Endodermal cell (in vitro differentiated cells): ENCODE results near the gene SDK2. TPM values are rescaled to one million over a fixed set of nuclear protein-coding genes. Genes with fewer than 3 reads are reported as not detected.

Source experiments
- DNase-seq: peaks from one replicate; pipeline ENCODE4 v3.0.0-alpha.2; 2017
- H3K27ac ChIP-seq: 2 replicates; pipeline ENCODE4 v1.5.1; 2013; ENCODE audit warnings: mild to moderate bottlenecking, low read depth, low read length, moderate library complexity
- H3K27me3 ChIP-seq: 2 replicates; pipeline ENCODE4 v1.6.1; 2013; ENCODE audit warnings: mild to moderate bottlenecking, low read length, moderate library complexity; ENCODE audit not compliant: insufficient read depth, control insufficient read depth, poor library complexity, severe bottlenecking
- H3K36me3 ChIP-seq: 2 replicates; pipeline ENCODE4 v1.7.0; 2013; ENCODE audit warnings: mild to moderate bottlenecking, low read length, moderate library complexity; ENCODE audit not compliant: control insufficient read depth, insufficient read depth
- H3K4me1 ChIP-seq: one replicate; pipeline ENCODE4 v1.7.0; 2013; ENCODE audit warnings: low read length; ENCODE audit not compliant: control insufficient read depth, insufficient read depth
- H3K4me3 ChIP-seq: 2 replicates; pipeline ENCODE4 v1.5.1; 2013; ENCODE audit warnings: mild to moderate bottlenecking, low read length, moderate library complexity
- H3K9ac ChIP-seq: 2 replicates; pipeline ENCODE4 v1.6.1; 2013; ENCODE audit warnings: mild to moderate bottlenecking, low read length, moderate library complexity; ENCODE audit not compliant: poor library complexity, severe bottlenecking; ENCODE audit errors: extremely low read depth
- H3K9me3 ChIP-seq: 2 replicates; pipeline ENCODE4 v1.6.1; 2013; ENCODE audit warnings: mild to moderate bottlenecking, low read length, moderate library complexity; ENCODE audit not compliant: control insufficient read depth
- H3K27ac Mint-ChIP-seq: 2 replicates; pipeline ENCODE4 v1.8.0; 2020; ENCODE audit warnings: mixed read lengths
- H3K27me3 Mint-ChIP-seq: 2 replicates; pipeline ENCODE4 v1.8.0; 2021; ENCODE audit warnings: mild to moderate bottlenecking, mixed read lengths; ENCODE audit not compliant: insufficient read depth
- H3K36me3 Mint-ChIP-seq: 2 replicates; pipeline ENCODE4 v1.8.0; 2020; ENCODE audit warnings: low read depth, mixed read lengths
- H3K4me1 Mint-ChIP-seq: 2 replicates; pipeline ENCODE4 v1.8.0; 2020; ENCODE audit warnings: mixed read lengths
- H3K4me3 Mint-ChIP-seq: 2 replicates; pipeline ENCODE4 v1.8.0; 2020; ENCODE audit warnings: mild to moderate bottlenecking, moderate library complexity, mixed read lengths
- H3K9me3 Mint-ChIP-seq: 2 replicates; pipeline ENCODE4 v1.8.0; 2020; ENCODE audit warnings: mild to moderate bottlenecking, mixed read lengths
- CTCF ChIP-seq: fragments of 200-600 bp; sonication (generic); conservative IDR thresholded peaks from 2 replicates; pipeline ENCODE4 v1.5.0; 2021; ENCODE audit warnings: antibody characterized with exemption, mild to moderate bottlenecking
- WGBS, 2 experiments: methylation state at CpG; one replicate each; pipeline versions ENCODE4 v1.1.5 to v1.1.7; 2013; ENCODE audit warnings: missing lambda C conversion rate in 2 of 2, mixed read lengths in 1 of 2; ENCODE audit not compliant: insufficient coverage in 1 of 2, insufficient read length in 1 of 2; 5-methylcytosine and 5-hydroxymethylcytosine counted together
- total RNA-seq, 2 donors: library from RNA; stranded (reverse); fragmentation: NEBNext Ultra II Directional in 1 of 2; extraction: Animal tissue kit (Norgen Biotek cat#: 25700) in 1 of 2; gene quantifications; 2 replicates in 1 of 2; 3 replicates in 1 of 2; pipeline ENCODE4 v1.2.1, GENCODE V29; 2021

SDK2 gene
- total RNA-seq, 2 donors from 2014 or later: 5.9 to 7.0 TPM

DNA sequence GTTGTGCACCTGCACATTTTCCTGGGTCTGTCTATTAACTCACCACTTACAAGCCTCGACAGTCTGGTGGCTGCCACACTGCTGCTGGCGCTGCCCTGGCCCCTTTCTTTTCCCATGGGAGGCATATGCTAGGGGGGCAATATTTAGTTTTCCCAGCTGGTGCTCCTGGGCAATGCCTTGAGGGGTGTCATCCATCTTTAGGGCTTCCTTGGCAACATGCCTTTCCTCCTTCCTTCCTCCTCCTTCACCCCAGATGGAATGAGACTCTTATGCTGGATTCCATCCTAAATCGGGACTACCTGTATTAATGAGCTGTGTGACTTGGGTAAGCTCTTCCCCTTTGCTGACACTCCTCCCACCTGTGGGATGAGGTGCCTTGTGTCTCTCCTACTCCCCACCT lies 267.6 kb downstream of the SDK2 start:
- TF ChIP-seq CTCF: no peak
- Mint-ChIP-seq H3K4me1 (peaks cover 1% of the 10 kb centered on the region), H3K9me3 (no peaks in the 10 kb centered on the region), H3K4me3 (no peak overlapping the region), H3K27me3 (no peaks in the 10 kb centered on the region), H3K27ac (no peak overlapping the region), H3K36me3 (peaks cover 2% of the 10 kb centered on the region)
- Histone ChIP-seq H3K9ac (no peak overlapping the region), H3K4me3 (no peak overlapping the region), H3K36me3 (no peaks in the 10 kb centered on the region), H3K4me1 (no peaks in the 10 kb centered on the region), H3K9me3 (no peaks in the 10 kb centered on the region), H3K27ac (no peak overlapping the region), H3K27me3 (no peaks in the 10 kb centered on the region)
- 92% methylated on average over 3 of the region's 3 CpGs; no CpG with 5 or more reads in 1 of the 2 experiments for WGBS, 2 experiments
- no peak for DNase-seq

DNA sequence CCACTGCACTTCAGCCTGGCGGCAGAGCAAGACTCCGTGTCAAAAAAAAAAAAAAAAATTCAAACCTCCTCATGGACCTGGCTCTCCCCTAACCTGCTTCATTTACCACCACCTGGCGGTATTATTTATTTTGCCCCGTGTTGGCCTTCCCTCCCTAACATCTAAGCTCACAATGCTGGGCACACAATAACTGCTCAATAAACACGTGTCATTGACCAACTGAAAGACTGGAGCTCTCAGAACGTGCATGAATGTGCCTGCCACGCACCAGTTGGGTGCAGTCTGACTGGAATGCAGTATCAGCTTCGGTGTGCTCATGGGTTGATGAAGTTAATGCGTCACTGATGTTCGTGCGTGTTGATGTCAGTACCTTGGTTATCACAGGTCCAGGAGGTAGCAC lies 268.1 kb downstream of the SDK2 start:
- no peaks in the 10 kb centered on the region for H3K27me3 ChIP-seq
- no peaks in the 10 kb centered on the region for H3K4me1 ChIP-seq
- no peaks in the 10 kb centered on the region for H3K36me3 ChIP-seq
- no peak overlapping the region for H3K9ac ChIP-seq
- Mint-ChIP-seq H3K4me3 (no peak overlapping the region), H3K4me1 (peaks cover 1% of the 10 kb centered on the region), H3K9me3 (no peaks in the 10 kb centered on the region), H3K27ac (no peak overlapping the region), H3K27me3 (no peaks in the 10 kb centered on the region), H3K36me3 (peaks cover 2% of the 10 kb centered on the region)
- no peak overlapping the region for H3K4me3 ChIP-seq
- H3K9me3 ChIP-seq: no peaks in the 10 kb centered on the region
- DNase-seq: no peak
- WGBS, 2 experiments: 92 to 97% methylated on average over 11 of the region's 11 CpGs
- H3K27ac ChIP-seq: no peak overlapping the region
- TF ChIP-seq CTCF: no peak

DNA sequence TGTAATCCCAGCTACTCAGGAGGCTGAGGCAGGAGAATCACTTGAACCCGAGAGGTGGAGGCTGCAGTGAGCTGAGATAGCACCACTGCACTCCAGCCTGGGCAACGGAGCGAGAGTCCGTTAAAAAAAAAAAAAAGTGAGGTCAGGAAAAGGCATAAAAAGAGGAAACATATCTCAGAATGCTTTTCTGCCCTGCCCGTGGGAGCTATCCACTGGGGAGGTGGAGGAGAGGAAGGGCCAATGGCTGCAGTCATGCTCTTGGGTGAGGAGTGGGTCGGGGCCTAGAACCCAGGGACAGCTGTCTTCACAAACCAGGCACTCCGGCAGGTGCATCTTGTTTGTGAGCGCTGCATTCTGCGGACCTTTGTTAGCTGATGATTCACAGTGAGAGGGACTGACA lies 272.4 kb downstream of the SDK2 start:
- Histone ChIP-seq H3K9me3 (no peaks in the 10 kb centered on the region), H3K27ac (no peak overlapping the region), H3K4me1 (peaks cover 2% of the 10 kb centered on the region), H3K27me3 (no peaks in the 10 kb centered on the region), H3K9ac (no peak overlapping the region), H3K36me3 (no peaks in the 10 kb centered on the region), H3K4me3 (no peak overlapping the region)
- no peak for DNase-seq
- Mint-ChIP-seq H3K27ac (no peak overlapping the region), H3K36me3 (no peaks in the 10 kb centered on the region), H3K9me3 (no peaks in the 10 kb centered on the region), H3K4me3 (no peak overlapping the region), H3K4me1 (no peaks in the 10 kb centered on the region), H3K27me3 (peaks cover 1% of the 10 kb centered on the region)
- WGBS, 2 experiments: 88 to 94% methylated on average over 8 to 9 of the region's 9 CpGs
- no peak for TF ChIP-seq CTCF
